HG03039 (cell line): ENCODE data around the gene USP12.
"Not testable (repeated sequence)": the region's sequence is repeated elsewhere in the genome, so short reads cannot be mapped to it uniquely, and the experiment has no call there.

ENCODE experiments used
- ATAC-seq: cut with Tn5 transposase; IDR thresholded peaks from one replicate; pipeline ENCODE4 v1.9.1; 2021; ENCODE audit warnings: mild to moderate bottlenecking, moderate library complexity; ENCODE audit not compliant: unreplicated experiment

The USP12 gene

DNA sequence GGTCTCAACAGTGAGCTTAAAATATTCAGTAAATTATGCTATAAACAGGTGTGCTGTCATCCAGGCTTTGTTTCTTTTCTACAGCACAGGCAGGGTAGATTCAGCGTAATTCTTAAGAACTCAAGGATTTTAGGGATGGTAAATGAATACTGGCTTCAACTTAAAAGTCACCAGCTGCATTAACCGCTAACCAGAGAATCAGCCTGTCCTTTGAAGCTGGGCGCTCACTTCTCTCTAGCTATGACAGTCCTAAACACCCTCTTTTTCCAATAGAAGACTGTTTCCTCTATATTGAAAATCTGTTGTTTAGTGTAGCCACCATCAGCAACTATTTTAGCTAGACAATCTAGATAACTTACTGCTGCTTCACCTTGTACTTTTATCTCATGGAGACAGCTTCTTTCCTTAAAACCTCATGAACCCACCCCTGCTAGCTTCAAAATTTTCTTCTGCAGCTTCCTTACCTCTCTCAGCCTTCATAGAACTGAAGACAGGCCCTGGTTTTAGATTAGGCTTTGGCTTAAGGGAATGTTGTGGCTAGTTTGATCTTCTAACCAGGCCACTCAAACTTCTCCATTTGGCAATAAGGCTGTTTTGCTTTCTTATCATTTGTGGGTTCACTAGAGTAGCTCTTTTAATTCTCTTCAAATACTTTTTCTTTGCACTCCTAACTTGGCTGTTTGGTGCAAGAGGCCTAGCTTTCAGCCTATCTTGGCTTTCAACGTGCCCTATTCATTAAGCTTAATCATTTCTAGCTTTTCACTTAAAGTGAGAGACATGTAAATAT, 89.5 kb downstream of the USP12 start:
- ATAC-seq, result no peak

DNA sequence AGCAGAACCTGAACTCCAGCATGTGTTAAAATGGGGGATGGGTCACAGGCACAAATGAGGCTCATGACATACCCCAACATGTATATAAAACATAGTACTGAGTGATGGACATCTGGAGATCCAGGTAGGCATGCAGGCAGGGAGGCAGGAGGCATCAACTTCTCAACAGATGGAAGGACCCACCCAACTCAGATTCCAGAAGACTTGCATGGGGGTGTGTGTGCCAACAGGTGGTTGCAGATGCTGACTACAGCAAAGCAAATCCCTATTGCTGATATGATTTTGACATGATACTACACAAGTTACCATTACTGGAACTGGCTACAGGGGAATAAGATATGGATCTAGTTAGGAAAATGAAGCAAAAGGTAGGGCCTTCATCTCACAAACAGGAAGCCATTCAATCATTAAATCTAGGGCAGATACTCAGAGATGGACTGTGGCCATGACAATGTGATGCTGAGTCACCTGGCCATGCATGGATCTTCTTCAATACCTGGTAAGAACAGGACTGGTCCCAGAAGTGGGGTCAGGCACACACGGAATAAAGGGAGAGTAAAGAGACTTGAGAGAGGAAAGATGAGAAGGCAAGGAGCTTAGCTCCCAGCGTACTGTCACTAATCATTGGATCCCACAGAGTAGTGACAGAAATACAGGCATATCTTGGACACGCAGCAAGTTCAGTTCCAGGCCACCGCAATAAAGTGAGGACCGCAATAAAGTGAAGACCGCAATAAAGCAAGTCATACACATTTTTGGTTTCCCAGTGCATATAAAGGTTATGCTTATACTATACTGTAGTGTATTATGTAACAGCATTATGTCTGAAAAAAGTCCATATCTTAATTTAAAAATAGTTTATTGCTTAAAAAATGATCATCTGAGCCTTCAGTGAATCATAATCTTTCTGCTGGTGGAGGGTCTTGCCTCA, 91.3 kb downstream of the USP12 start:
- no peak for ATAC-seq

DNA sequence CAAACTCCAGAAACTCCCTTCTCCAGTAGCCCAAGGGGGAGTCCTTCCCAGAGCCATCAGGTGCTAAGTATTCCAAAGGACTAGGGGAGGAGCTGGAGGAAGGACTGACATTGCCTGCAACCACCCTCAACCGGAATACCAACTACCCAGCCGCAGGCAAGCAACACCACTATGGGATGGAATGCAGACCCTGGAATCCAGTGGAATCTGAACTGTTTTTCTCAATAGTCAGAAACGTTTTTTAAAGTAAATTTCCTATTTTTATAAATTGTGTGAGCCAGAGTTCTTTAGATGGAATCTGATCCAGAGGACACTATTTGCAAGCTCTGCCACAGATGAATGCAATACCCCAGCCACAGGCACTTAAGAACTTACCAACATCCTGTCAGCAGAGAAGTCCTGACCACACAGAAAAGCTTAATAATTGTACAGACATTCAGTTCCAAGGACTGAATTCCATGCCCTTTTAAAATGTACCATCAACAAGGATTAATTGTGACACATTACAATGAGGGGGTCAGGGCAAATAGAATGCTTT, 92.1 kb downstream of the USP12 start:
- no peak for ATAC-seq

DNA sequence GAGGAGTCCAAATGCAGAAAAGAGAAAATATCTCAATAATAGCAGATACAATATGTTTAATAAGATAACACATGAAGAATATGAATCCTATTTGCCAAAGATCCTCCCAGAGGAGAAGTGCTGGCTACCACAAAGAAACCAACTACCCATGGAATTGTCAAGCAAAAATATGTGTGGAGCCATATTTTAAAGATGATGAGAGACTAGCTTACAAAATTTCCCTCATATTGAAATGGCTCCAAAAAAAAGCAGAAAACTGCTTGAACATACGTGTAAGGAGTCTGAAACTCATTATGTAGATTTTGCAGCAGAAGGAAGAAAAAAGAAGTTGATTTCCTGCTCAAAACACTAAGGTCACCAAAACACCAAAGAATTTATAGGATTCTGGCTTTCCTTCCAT, 94.2 kb downstream of the USP12 start:
- no peak for ATAC-seq

DNA sequence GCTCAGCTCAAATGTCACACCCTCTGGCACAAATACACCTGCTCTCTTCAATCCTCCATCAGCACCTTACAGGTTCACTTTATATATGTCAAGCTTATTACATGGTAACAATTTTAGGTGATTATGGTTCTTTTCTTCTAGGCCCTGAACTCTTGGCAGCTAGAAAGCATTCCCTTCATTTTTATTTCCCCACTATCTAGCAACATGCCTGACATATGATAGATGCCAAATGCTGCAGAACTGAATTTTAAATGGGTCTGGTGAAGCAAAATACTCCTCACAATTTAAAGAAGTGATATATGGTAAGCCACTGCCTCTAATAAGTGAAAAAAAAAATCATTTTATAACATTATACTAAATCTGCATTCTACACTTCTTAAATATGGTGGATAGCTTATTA, 95.2 kb downstream of the USP12 start:
- ATAC-seq, result no peak

DNA sequence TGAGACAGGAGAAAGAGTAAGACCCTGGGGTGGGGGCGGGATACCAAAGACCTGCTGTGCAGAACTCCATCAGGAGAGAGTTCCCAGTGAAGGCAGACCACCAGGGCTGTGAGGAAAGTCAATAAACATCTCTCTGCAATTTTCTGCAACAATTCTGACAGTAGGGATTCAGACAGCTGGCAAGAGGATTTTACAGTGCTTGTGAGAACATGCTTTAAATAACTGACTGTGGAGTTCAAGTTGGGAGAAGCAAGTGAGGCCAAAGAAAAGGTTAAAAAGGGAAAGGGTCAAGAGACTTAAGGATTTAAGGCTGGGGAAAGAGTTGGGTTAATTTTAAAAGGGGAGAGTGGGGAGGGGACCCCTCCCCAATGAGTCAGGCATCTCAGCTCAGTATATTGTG, 98.4 kb downstream of the USP12 start:
- no peak for ATAC-seq

DNA sequence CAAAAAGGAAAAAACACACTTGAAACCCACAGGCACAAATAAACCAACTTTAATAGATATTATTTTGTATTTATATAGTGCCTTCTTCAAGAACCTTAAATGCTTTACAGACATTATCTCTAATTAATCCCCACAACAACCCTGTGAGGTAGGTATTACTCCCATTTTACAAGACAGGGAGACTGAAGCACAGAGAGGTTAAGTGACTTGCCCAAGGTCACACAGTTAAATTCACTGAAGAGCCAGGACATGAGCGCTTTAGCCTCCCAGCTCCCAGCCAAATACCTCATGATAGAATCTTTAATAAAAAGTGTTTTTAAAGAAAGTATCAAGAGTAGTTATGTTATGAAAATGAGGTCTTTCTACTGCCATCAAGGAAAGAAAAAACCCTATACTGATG, 105.5 kb downstream of the USP12 start:
- ATAC-seq, result not testable (repeated sequence)

DNA sequence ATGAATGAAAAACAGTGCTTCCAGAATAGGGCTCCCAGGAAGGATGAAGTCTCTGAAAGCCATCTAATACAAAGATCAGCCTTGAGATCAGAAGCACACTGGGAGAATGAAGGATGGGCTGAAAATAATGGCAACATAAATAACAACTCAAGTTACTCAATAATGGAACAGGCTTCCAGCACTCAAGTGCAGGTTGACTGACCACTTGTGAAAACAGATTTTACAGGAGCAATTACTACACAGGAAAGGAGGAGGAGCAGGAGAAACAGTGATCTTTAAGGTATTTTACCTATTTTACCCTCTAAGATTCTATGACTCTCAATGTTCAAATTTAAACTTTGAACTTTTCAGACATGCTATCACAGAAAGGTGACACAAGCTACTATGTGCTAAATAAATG, 106.0 kb downstream of the USP12 start:
- no peak for ATAC-seq

DNA sequence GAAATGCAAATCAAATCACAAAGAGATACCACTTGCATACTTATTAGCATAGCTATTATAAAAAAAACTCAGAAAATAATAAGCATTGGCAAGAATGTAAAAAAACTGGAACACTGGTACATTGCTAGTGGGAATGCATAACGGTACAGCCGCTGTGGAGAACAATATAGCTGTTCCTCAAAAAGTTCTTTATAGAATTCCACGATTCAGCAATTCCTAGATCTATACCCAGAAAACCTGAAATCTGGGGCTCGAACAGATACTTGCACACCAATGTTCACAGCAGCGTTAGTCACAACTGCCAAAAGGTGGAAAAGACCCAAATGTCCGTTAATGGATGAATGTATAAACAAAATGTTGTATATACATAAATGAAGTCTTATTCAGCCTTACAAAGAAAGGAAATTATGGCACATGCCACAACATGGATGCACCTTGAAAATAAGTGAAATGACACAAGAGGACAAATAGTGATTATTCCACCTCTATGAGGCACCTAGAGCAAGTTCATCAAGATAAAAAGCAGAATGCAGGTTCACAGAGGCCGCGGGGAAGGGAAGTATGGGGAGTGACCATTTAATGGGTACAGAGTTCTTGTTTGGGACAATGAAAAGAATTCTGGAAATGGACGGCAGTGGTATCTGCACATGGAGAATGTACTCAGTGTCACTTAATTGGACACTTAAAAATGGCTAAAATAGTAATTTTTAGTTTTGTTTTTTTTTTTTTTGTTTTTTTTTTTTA, 107.2 kb downstream of the USP12 start:
- ATAC-seq, result no peak

DNA sequence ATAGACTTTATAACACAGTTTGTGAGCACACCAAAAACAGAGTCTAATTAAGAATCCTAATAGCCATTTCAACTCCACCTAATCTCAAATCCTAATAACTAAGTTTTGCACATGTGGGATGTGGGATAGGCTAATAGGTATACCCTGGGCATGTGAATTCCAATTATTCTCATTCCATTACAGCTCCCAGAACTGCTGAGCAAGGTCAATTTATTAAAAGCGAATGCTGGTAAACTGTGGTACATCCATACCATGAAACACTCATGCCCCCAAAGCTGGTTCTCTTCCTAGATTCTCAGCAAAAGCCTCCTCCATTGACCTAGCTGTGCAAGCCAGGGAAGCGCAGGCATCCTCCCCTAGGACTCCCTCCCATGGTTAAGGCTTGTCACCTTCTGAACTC, 113.8 kb downstream of the USP12 start:
- no peak for ATAC-seq

DNA sequence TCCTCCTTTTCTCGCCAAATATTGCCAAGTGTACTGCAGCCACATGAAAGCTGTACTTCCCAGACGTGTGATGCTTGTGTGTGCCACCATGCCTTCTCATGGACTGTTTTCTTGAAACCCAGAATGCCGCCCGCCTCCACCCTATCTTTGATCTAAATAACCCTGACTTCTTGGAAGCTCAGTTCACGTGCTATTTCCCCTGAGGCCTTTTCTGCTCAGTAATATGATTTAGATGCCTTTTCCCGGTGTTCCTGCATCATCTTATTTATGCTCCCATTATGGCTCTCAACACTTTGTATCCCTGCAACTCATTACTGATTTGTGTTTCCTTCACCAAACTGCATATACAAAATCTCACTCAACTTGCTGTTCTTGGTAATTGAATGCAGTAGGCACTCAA, 116.1 kb downstream of the USP12 start:
- no peak for ATAC-seq

DNA sequence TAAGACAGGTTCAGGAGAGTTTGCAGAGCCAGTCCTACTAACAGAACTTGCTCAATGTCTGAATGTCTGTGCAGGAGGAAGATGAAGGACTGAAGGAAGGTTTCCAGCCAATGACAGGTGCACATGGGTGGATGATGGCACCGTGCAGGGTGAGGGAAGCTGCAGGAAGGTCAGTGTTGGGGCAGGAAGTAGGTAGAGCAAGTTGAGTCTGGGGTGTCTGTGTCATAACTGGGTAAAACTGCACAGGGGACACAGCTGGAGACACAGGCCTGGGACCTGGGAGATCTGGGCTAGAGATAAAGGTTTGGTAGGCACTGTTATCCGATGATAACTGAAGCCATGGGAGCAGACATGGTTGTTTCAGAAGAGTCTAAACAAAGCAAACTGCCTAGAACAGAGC, 116.9 kb downstream of the USP12 start:
- no peak for ATAC-seq

DNA sequence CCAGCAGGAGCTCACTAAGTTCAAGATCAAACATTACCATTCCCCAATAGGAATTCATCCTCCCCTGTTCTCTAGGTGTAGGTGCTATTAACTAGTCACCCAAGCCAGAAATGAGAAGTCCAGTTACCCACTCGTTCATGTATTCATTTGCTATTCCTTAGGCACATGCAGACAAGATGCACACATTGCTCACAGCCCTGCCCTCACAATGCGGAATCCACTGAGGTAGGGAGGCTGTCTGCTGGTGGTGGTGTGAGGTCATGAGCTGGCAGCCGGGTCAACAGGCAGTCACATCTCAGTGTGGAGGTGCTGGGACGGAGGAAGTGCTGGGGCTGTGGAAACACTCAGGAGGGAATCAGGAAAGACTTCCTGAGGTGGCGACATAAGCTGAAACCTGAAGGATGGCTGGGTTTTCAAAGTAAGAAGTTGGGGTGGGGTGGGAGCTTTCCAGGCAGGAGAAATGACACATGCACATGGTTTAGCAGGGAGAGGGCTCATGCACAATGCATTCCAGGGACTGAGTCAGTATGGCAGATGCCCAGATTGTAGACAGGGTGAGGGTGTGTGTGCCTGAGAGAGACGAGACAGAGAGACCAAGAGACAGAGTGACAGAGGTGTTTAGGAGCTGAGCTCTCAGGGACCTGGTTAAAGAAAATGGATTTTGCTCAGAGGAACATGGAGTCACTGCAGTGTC, 117.6 kb downstream of the USP12 start:
- no peak for ATAC-seq

DNA sequence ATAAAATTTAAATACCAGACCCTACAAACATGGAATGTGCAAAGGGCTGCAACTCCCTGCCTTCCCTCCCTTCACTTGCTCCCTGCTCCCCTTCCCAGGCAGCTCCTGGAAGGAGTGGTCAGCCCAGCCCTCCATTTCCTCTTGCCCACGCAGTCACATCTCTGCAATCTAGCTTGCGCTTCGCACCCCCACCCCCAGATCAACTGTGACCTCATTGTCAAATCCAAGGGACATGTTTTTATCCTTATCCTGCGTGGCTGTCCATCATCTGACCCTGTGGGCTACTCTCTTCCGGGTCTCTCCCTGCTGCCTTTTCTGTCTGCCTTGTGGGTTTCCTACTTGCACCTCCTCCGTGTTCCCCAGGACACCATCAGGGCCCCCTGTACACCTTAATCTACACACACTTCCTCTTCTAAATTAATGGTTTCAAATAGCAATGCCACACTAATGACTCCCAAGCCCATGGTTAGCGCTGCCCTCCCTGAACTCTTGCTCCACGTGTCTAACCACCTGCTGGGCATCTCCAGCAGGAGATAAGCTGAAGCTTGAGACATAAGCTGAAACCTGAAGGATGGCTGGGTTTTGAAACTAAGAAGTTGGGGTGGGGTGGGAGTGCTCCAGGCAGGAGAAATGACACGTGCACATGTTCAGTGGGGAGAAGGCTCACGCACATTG, 118.3 kb downstream of the USP12 start:
- ATAC-seq, result no peak

DNA sequence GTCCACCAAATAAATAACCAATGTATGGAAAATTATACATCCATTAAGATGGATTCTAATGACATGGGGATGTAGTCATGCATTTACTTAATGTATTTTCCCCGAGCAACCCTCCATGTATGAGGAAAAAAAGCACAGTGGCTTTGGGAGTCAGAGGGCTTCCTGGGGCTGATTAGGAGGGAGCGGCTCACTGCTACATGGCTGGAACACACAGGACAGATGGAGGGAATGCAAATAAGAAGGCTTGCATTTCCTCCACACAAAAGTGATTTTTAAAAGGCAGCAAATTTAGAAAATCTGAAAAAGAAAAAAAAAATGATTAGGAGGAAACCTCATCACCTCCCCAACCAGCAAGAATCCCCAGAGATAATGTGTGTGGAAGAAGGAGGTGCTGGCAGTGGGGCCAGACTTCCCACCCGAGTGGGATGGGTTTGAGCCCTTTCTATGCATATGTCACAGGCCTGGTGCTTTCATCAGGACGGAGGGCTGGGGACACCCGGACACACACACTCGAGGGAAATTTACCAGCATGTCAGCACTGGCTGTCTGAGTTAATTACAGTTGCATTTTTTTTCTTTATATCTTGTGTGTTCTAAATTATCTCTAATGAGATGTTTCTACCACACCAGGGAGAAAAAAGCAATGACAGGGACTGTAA, 118.9 kb downstream of the USP12 start:
- no peak for ATAC-seq

DNA sequence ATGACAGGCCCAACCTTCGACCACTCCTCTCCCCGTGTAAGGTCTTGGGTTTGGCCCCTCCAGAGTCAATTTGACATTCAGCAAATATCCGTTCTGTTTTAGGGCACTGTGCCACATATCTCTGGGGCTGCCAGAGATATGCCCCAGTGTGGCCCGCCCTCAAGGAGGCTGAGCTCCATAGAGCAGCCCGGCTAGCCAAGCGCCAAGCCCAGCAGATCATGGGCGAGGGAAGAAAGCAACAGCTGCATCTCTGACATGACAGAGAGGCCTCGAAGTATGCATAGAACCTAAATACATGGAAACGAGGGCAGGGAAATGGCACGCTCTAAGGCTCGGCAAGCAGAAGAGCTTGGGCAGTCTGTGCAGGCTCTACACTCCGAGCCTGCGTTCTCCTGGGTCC, 124.5 kb downstream of the USP12 start:
- ATAC-seq, result no peak

DNA sequence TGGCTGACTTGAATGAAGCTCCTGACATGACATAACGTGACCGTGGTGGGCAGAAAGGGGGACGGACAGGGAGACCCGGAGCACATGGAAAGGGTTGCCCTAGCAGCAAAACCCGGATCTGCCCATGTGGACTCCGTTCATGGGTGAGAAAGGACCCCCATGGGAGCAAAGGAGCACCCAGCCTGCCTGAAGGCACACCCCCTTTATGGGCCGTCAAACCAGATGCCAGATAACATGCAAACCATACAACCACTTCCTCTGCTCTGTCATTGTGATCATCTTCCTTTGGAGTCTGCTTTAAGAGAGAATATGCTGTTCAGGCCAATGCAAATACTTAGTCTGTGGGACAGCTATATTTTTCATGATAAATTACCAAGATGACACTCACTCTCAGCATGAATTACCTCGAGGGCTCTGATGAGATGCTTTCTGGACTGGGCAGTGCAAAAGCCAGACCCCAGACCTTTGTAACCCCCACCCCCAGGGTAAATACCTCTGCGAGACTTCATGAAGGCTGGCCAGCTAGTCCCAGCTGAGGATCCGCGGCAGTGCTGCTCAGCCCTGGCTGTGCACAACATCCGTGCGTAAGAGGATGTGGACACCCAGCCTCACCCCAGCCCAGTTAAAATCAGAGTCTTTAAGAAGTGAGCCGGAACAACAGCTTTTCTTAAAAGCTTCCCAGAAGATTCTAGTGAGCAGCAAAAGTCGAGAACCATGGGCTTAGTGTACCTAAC, 126.6 kb downstream of the USP12 start:
- ATAC-seq, result no peak

DNA sequence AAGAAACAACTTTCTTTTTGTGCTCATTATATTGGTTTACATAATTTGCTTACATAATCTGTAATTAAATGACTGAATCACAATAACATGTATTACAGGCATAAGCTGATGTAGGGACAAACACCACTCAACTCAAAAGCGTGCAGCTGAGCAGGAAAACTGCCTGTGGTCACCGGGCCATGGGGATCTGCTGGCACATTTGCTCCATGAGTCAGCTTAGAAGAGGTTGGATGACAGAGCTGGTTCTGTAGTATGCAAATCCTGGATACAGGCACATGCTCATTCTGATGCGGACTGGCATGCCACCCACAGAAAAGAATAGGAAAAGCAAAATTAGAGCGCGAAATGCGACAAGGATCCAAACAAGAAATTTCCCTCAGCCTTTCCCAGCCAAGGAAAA, 128.6 kb downstream of the USP12 start:
- ATAC-seq, result no peak

DNA sequence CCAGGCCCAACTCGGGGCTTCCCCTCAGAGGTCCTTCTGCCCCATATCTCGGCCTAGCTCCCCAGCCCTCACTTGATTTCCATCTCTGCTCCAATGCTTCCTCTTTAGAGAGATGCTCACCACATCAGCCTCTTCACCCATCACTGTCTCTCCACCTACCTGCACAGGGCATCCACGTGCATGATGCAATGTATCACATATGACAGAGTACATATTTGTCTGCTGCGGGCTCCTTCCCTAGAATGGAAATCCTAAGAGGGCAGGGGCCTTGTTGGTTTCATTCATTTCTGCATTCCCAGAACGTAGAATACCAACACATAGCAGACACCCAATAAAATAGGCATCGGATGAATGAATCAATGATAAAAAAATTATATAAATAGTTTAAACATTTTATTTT, 130.3 kb downstream of the USP12 start:
- no peak for ATAC-seq
